Right cardiac atrium (tissue), 5 donors: ENCODE results near the gene TPPP3. TPM values are rescaled to one million over a fixed set of nuclear protein-coding genes. Genes with fewer than 3 reads are reported as not detected.
A peak's percentile ranks its signal among the peaks of the same experiment; 100 is the strongest.

Experiments used
- ATAC-seq, 2 donors: fragments of 200-7000 bp; cut with Tn5 transposase; one replicate each; pipeline versions ENCODE4 v1.8.0 to v1.9.1; 2020; ENCODE audit warnings: moderate library complexity in 2 of 2, mild to moderate bottlenecking in 1 of 2
- DNase-seq, 3 donors: peaks; one replicate each; pipeline ENCODE4 v3.0.0-alpha.2; 2020
- H3K27ac ChIP-seq: one replicate; pipeline ENCODE4 v1.5.1; 2013; ENCODE audit warnings: mild to moderate bottlenecking, low read length, control low read depth, moderate library complexity
- H3K27me3 ChIP-seq: one replicate; pipeline ENCODE4 v1.6.1; 2013; ENCODE audit not compliant: control insufficient read depth, insufficient read depth
- H3K4me1 ChIP-seq: one replicate; pipeline ENCODE4 v1.6.1; 2013; ENCODE audit warnings: low read length; ENCODE audit not compliant: control insufficient read depth, insufficient read depth
- H3K4me3 ChIP-seq: one replicate; pipeline ENCODE4 v1.5.1; 2013; ENCODE audit warnings: low read length, control low read depth
- H3K9me3 ChIP-seq: one replicate; pipeline ENCODE4 v1.6.1; 2013; ENCODE audit warnings: low read length; ENCODE audit not compliant: control insufficient read depth
- WGBS: extraction: QIAGEN DNeasy Blood & Tissue Kit; methylation state at CpG from one replicate; pipeline ENCODE4 v1.1.7; 2013; 5-methylcytosine and 5-hydroxymethylcytosine counted together
- intact Hi-C, 4 donors: fragments of 100-400 bp; cut with DNase I; formaldehyde crosslinking; loops; one replicate each; pipeline versions ENCODE4 v1.11.0 to v1.14.0; 2022 to 2023
- polyA plus RNA-seq: library from polyadenylated mRNA; stranded (reverse); fragments of 200-250 nt; gene quantifications from one replicate; pipeline ENCODE4 v1.2.3, GENCODE V29; 2013
- total RNA-seq, 4 donors: library from RNA; stranded (reverse); fragmentation: NEBNext Ultra II Directional; extraction: Animal tissue kit (Norgen Biotek cat#: 25700); gene quantifications; one replicate each; pipeline ENCODE4 v1.2.1, GENCODE V29; 2021
- donor health status: healthy with polysubstance abuse.
- donor health status: DM: no; HTN: yes; CAD: no.
- donor health status: DM: no; HTN: no; CAD: no.
- donor health status: DM: no; HTN: yes; CAD: no; lungs with severe emphysema.
- donor health status: DM: yes; HTN: yes; CAD: no.

TPPP3 gene
- total and polyA plus RNA-seq, 5 donors = 21.9 to 183 (median 42.0) TPM

DNA sequence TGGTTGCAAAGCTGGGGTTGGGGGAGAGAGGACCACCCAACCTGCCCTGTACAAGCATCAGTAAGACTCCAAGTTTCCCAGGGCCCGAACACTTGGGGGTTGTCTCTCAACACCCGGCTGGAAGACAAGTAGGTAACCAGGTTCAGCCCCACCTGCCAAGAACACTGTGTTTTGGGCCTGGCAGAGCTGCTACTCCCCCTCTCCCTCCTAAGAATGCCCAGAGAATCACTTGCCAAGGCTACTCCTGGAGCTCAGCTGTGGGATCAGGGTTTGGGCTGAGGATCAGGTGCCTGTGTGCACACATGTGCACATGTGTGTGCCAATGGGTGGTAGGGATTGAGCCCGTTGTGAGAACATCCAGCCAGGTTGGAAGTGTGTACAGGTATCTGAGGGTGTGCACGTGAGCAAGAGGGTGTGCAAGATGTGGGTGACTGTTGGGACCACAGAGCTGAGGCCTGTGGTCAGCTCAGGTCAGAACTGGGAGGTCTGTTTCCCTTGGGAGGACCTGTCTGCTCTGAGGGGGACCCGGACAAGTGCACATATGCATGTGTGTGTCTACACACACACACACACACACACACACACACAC is 39.9 kb upstream of the TPPP3 start:
- ATAC-seq (no peak), DNase-seq (no peak)
- 94% methylated on average over 5 of the region's 5 CpGs for WGBS
- intact Hi-C loops = no loop called here
- no peaks in the 10 kb centered on the region for H3K4me1 ChIP-seq
- no peak overlapping the region for H3K4me3 ChIP-seq
- no peak overlapping the region for H3K27ac ChIP-seq
- H3K9me3 ChIP-seq = no peaks in the 10 kb centered on the region
- no peaks in the 10 kb centered on the region for H3K27me3 ChIP-seq

DNA sequence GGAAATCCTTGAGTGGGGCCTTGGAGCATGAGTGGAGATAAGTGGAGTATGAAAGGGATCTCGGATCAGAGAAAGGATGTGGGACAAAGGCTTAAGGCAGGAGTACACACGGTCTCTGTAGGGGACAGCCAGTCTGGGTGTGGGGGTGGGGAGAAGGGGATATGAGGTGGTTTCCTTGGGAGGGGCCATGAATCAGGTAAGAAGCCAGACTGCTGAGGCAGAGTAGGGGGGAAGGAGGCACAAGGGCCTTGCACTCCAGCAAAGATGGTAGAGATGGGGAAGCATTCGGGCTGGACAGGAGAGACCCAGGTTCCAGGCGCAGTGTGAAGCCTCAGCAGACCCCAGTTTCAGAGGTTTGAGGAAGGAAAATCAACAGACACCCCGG is 39.2 kb upstream of the TPPP3 start:
- H3K4me3 ChIP-seq = no peak overlapping the region
- no peak for ATAC-seq
- H3K4me1 ChIP-seq = no peaks in the 10 kb centered on the region
- intact Hi-C loops = no loop called here
- DNase-seq = no peak
- H3K27ac ChIP-seq = no peak overlapping the region
- no peaks in the 10 kb centered on the region for H3K9me3 ChIP-seq
- H3K27me3 ChIP-seq = no peaks in the 10 kb centered on the region
- WGBS = 68% methylated on average over 5 of the region's 5 CpGs

DNA sequence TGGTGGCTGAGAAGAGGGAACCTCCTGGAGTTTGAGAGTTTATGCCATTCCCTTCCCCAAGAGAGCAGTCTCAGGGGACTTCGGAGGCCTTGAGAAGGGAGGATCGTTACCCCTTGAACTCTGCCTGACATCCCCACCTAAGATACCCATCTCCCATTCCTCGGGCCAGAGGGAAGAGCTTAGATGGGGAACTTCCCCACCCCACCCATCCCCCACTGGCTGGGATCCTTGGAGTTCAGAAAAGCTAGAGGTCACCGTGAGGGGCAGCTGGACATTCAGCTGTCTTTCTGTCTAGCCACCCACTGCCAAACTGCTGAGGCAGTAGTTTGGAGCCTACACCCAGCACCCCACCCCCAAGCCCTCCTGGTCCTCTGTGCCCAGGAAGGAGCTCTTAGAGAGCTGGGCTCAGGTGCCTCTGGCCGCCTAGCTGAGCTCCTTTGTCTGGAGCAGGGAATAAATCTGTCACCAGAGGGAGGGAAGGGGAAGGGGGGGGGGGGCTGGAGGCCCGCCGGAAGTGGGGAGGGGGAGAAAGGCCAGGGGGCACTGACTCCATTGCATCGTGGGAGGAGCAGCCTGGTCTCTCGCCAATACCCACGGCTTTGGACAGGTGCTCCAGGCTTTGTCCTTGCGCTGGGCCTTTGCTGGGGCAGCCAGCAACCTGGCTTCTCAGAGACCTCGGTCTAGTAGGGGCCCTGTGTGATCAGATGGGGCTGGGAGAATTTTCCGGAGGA is 38.6 kb upstream of the TPPP3 start:
- WGBS = 39% methylated on average over 13 of the region's 13 CpGs
- DNase-seq = no peak
- intact Hi-C loops = no loop called here
- H3K9me3 ChIP-seq = no peaks in the 10 kb centered on the region
- H3K4me3 ChIP-seq = peak overlapping the region; percentile 59
- H3K27ac ChIP-seq = no peak overlapping the region
- no peaks in the 10 kb centered on the region for H3K27me3 ChIP-seq
- no peak for ATAC-seq
- no peaks in the 10 kb centered on the region for H3K4me1 ChIP-seq

DNA sequence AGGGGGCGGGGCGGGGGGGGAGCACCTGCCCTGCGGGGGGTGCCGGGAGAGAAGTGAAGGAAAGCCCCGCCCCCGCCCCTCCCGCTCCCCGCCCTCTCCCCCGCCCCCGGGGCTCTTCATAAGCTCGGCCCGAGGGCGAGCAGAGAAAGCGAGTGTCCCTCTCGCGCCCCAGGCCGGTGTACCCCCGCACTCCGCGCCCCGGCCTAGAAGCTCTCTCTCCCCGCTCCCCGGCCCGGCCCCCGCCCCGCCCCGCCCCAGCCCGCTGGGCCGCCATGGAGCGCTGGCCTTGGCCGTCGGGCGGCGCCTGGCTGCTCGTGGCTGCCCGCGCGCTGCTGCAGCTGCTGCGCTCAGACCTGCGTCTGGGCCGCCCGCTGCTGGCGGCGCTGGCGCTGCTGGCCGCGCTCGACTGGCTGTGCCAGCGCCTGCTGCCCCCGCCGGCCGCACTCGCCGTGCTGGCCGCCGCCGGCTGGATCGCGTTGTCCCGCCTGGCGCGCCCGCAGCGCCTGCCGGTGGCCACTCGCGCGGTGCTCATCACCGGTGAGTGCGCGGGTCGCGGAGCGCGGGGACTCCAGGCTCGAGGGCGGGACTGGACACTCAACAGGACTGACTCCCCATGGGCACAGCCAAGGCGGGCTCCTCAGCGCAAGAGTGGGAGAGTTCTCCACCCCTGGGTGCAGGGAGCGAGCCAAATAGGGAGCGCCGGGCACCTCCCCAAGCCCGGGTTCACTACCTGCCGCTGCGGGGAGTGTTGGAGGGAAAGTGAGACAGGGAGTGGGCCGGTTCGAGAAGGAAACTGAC is 37.9 kb upstream of the TPPP3 start, which contains the start of gene HSD11B2:
TSS of gene HSD11B2 (plus strand) at position 145 of the 798 bp plus-strand sequence. CDS start at position 273, 128 bp downstream.
- DNase-seq = peak; percentile 51 to 85 (median 80)

DNA sequence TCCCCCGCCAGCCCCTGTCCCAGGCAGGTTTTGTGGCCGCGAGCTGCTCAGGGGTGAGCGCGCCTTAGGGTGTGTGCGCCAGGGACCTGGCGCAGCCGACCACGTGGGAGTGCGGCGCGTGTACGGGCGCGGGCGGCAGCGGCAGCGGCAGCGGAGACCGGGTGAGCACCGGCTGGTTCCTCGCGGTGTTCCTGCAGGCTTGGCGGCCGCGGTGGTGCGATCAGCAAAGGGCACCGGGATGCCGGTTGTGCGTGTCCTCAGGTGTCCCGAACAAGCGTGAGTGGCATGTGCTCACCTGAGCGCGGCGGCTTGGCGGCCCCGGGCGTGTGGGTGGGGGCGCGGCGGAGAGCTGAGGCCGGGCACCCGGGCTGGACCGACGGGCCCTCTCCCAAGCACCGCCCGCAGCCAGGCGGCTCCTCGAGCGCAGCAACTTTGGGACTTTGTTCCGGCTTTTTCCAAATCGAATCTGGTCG is 37.2 kb upstream of the TPPP3 start:
- Histone ChIP-seq H3K27me3 (no peaks in the 10 kb centered on the region), H3K27ac (no peak overlapping the region), H3K9me3 (no peaks in the 10 kb centered on the region), H3K4me3 (peak overlapping the region; percentile 59), H3K4me1 (no peaks in the 10 kb centered on the region)
- intact Hi-C loops = no loop called here
- DNase-seq (peak in 2 of 3 donors; percentile 72 to 76), ATAC-seq (peak; percentile 10 to 25)
- WGBS = 3% methylated on average over 53 of the region's 53 CpGs

More for the DNA sequence above, 37.9 kb upstream of the TPPP3 start, which contains the start of gene HSD11B2:
- Histone ChIP-seq H3K27me3 (no peaks in the 10 kb centered on the region), H3K9me3 (no peaks in the 10 kb centered on the region), H3K4me1 (no peaks in the 10 kb centered on the region), H3K4me3 (peak within 1 kb of the TSS; percentile 59), H3K27ac (no peak within 1 kb of the TSS)
- ATAC-seq = peak; percentile 63 to 68
- intact Hi-C loops = no loop called here
- 2% methylated on average over 87 of the region's 87 CpGs for WGBS

DNA sequence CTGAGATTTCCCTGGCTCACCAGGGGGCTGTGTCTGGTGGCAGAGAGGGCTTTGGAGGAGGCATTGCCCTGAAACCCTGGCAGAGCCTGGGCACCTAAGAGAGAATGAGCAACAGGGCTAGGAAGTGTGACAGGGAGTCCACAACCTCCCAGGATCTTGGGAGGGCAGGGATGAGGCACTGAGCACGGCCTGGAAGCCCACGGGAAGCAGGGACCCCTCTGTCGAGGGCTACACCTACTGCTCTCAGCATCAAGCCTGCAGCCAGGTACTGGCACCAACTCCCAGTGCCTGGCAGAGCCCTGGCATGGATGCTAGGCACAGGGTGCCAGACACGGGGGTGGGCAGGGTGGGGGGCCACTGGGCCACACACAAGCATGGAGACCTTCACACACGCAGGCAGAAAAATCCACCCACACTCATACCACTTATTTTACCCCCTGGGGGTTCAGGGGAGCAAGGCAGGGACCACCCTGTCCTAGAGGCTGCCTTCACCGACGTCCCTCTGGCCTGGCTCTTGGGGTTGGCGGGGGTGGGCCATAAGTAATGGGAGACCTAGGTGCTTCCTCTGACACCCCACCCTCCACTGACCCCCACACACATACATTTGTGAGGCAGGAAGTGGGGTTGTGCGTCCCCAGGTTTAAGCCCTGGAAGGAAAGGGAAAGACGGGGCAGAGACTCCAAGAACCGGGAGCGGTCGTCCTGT is 36.7 kb upstream of the TPPP3 start:
- H3K4me1 ChIP-seq = no peaks in the 10 kb centered on the region
- DNase-seq = no peak
- intact Hi-C loops = loop anchor here (1.0 to 10.0 kb wide), 3 partner anchors 35 to 85 kb away; no protein-coding TSS in a partner anchor
- no peak overlapping the region for H3K27ac ChIP-seq
- WGBS = 46% methylated on average over 13 of the region's 13 CpGs
- H3K4me3 ChIP-seq = no peak overlapping the region
- no peaks in the 10 kb centered on the region for H3K27me3 ChIP-seq
- H3K9me3 ChIP-seq = no peaks in the 10 kb centered on the region
- no peak for ATAC-seq

DNA sequence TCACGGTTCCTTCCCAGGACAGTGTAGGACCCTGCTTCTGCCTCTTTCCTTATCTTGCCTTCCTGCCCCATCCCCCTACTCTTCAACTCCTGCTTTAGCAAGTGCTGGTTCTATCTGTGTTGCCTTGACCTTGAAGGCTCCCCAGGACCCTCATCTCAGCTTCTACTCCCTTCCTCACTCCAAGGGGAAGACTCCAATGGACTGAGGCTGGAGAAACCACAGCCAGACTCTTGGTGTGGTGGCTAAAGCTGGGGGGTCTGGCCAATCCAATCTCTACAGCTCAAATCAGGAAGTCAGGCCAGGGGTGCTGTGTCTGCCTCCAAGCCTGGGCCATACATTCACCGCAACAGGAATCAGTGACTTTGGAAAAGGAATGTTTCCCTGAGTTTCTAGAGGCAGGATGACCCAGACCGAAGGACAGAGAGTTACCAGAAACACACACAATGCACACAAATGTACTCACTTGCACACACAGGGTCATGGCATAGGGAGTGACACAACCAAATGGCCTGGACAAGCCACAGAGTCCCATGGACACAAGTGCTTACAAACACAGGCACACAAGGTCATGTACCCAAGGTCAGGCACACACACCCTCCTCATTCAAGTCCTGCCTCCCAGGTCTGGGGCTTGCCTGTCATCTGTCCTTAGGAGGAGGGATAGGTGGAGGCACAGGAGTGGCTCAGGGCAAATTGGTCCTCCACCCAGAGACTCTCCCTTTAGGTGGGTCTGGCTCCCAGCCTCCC is 35.9 kb upstream of the TPPP3 start:
- 94% methylated on average over 3 of the region's 3 CpGs for WGBS
- intact Hi-C loops = loop anchor here (1.0 to 10.0 kb wide), 3 partner anchors 36 to 86 kb away; no protein-coding TSS in a partner anchor
- DNase-seq (no peak), ATAC-seq (no peak)
- Histone ChIP-seq H3K27me3 (no peaks in the 10 kb centered on the region), H3K9me3 (no peaks in the 10 kb centered on the region), H3K4me1 (no peaks in the 10 kb centered on the region), H3K27ac (no peak overlapping the region), H3K4me3 (no peak overlapping the region)

DNA sequence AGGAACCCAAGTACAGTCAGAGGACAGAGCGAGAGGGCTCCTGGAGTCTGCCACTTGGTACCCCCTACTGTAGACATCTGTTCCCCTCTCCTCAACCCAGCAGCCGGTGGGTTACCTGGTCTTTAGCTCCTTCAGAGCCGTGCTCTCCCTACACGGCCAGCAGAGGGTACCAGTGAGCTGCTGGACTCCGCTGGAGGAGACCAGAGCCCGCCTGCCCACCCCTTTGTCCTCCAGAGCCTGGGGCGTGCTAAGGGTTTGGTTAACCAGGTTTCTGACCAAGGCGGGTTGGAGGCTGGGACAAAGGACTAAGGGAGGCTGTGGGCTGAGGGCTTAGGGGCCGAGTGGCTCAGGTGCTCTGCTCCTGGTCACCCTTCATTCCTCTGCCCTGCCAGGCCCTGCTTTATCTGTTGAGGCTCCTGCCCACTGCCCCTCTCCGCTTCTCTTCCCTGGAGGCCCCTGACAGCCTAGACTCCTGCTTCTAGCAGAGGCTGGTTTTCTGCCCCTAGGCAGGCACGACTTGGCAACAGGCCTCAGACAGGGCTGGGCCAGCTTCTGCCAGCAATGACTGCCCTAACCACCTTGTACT is 34.9 kb upstream of the TPPP3 start:
- H3K9me3 ChIP-seq = no peaks in the 10 kb centered on the region
- H3K4me1 ChIP-seq = no peaks in the 10 kb centered on the region
- no peak overlapping the region for H3K4me3 ChIP-seq
- no peaks in the 10 kb centered on the region for H3K27me3 ChIP-seq
- DNase-seq (peak; percentile 73 to 91 (median 88)), ATAC-seq (peak; percentile 79 to 81)
- H3K27ac ChIP-seq = no peak overlapping the region
- intact Hi-C loops = loop anchor here in 3 of 4 donors (5.0 to 10.0 kb wide), 2 partner anchors 39 to 87 kb away; no protein-coding TSS in a partner anchor
- WGBS = 21% methylated on average over 11 of the region's 11 CpGs

DNA sequence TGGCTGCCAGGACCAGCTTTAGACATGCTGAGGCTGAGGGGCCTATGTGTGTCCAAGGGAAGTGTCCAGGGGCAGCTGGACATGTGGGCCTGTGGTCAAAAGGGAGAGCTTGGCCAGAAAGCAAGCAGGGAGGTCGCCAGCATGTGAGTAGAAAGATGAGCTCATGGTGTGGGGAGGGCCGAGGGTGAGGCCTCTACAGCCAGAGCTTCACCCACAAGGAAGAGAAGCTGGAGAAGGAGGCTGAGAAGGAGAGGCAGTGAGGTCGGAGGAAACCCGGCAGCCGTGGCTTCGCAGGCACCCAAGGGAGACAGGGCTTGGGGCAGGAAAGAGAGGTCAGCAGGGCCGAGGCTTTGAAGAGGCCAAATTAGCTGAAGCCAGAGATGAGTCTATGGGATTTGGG is 33.7 kb upstream of the TPPP3 start:
- H3K4me3 ChIP-seq = no peak overlapping the region
- DNase-seq = peak in 1 of 3 donors; percentile 27
- H3K27me3 ChIP-seq = no peaks in the 10 kb centered on the region
- ATAC-seq = no peak
- WGBS = 53% methylated on average over 7 of the region's 7 CpGs
- intact Hi-C loops = loop anchor here in 3 of 4 donors (5.0 to 10.0 kb wide), 2 partner anchors 40 to 88 kb away; no protein-coding TSS in a partner anchor
- no peaks in the 10 kb centered on the region for H3K9me3 ChIP-seq
- H3K27ac ChIP-seq = no peak overlapping the region
- H3K4me1 ChIP-seq = no peaks in the 10 kb centered on the region
